ENCODE measurements around the gene ARL14EP. TPM values are rescaled to one million over a fixed set of nuclear protein-coding genes. Genes with fewer than 3 reads are reported as not detected.

Gene ARL14EP
- total RNA-seq, 4 donors from 2014 or later, result 17.5 to 29.1 (median 21.1) TPM

GRCh38 chr11:30364139-30364836 lies 41.4 kb downstream of the ARL14EP start:
- Histone ChIP-seq H3K9me3 (no peaks in the 10 kb centered on the region), H3K36me3 (no peaks in the 10 kb centered on the region), H3K4me1 (peaks cover 0 to 28% (median 20%) of the 10 kb centered on the region in 4 donors), H3K27ac (replicated peaks in 1 of 4) (no peak overlapping the region), H3K4me3 (no peak overlapping the region), H3K27me3 (no peaks in the 10 kb centered on the region)
- no peak for DNase-seq (ENCODE audit: extremely low spot score)
- 39% methylated on average over 7 of the region's 7 CpGs for WGBS
- intact Hi-C loops (cut with DNase I), result no loop called here
- TF ChIP-seq EP300 (IDR thresholded peaks at IDR 0.05), result no peak
- no peak for TF ChIP-seq POLR2A (IDR thresholded peaks at IDR 0.05; ENCODE audit: low read depth)
- TF ChIP-seq POLR2AphosphoS5 (IDR thresholded peaks at IDR 0.05), result no peak
- no peak for TF ChIP-seq CTCF (IDR thresholded peaks at IDR 0.05)

GRCh38 chr11:30364837-30365482 lies 42.1 kb downstream of the ARL14EP start:
- no peak for DNase-seq (ENCODE audit: extremely low spot score)

DNA sequence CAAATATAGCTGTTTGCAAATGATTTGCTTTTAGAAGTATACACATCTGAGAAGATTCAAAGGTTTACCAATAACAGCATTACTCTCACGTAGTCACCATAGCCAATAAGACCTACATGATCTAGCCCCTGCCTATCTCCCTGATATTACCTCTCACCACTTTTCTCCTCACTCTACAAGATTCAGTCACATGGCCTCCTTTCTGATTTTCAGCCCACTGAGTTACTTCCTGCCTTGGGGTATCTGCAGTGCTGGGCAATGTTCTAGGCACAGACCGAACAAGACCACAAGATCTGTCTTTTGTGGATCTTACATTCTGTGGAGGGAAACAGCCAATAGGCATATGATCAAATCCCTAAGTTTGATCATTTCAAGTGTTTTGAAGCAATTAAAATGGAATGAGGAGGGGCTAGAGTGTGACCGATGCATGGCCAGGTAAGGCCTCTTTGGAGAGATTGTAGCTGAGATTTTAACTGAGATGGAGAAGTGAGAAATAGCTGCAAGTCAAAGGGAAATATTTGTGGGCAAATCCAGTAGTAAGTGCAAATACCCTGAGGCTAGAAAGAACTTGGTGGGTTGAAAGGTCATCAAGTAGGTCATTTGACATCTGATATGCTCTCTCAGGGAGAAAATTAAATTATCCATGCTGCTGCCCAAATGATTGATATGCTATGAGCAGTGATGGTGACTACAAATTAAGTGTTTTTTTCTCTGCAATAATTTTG lies 43.1 kb downstream of the ARL14EP start:
- 93% methylated on average over 3 of the region's 3 CpGs for WGBS
- H3K4me3 ChIP-seq, result no peak overlapping the region
- no peaks in the 10 kb centered on the region for H3K36me3 ChIP-seq
- H3K9me3 ChIP-seq, result no peaks in the 10 kb centered on the region
- no peak for DNase-seq (ENCODE audit: extremely low spot score)
- no peak overlapping the region for H3K27ac ChIP-seq (replicated peaks in 1 of 4)
- H3K27me3 ChIP-seq, result no peaks in the 10 kb centered on the region
- intact Hi-C loops (cut with DNase I), result no loop called here
- H3K4me1 ChIP-seq, result peaks cover 0 to 17% (median 14%) of the 10 kb centered on the region in 4 donors
- TF ChIP-seq EP300 (IDR thresholded peaks at IDR 0.05), result no peak
- no peak for TF ChIP-seq POLR2AphosphoS5 (IDR thresholded peaks at IDR 0.05)
- no peak for TF ChIP-seq POLR2A (IDR thresholded peaks at IDR 0.05; ENCODE audit: low read depth)
- TF ChIP-seq CTCF (IDR thresholded peaks at IDR 0.05), result no peak

More at GRCh38 chr11:30364837-30365482, 42.1 kb downstream of the ARL14EP start:
- H3K36me3 ChIP-seq, result no peaks in the 10 kb centered on the region
- no peaks in the 10 kb centered on the region for H3K9me3 ChIP-seq
- no peak for TF ChIP-seq CTCF (IDR thresholded peaks at IDR 0.05)
- no peak for TF ChIP-seq POLR2AphosphoS5 (IDR thresholded peaks at IDR 0.05)
- no peak for TF ChIP-seq POLR2A (IDR thresholded peaks at IDR 0.05; ENCODE audit: low read depth)
- TF ChIP-seq EP300 (IDR thresholded peaks at IDR 0.05), result no peak
- no peak overlapping the region for H3K27ac ChIP-seq (replicated peaks in 1 of 4)
- 90% methylated on average over 9 of the region's 9 CpGs for WGBS
- H3K27me3 ChIP-seq, result no peaks in the 10 kb centered on the region
- intact Hi-C loops (cut with DNase I), result no loop called here
- no peak overlapping the region for H3K4me3 ChIP-seq
- peaks cover 0 to 26% (median 18%) of the 10 kb centered on the region in 4 donors for H3K4me1 ChIP-seq

DNA sequence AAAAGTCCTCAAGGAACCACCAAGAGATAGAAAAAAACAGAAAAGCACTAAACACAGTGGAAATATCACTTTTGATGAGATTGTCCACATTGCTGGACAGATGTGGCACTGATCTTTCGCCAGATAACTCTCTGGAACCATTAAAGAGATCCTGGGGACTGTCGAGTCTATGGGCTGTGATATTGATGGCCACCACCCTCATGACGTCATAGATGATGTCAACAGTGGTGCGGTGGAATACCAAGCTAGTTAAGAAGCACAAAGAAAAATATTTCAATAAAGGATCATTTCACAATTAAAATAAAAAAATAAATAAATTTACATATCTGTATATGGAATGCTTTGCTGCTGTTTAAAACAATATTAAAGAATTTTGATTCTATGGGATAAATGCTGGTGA lies 45.5 kb downstream of the ARL14EP start:
- no peak for DNase-seq (ENCODE audit: extremely low spot score)
- 89% methylated on average over 4 of the region's 4 CpGs for WGBS
- Histone ChIP-seq H3K36me3 (no peaks in the 10 kb centered on the region), H3K9me3 (no peaks in the 10 kb centered on the region), H3K27ac (replicated peaks in 1 of 4) (no peak overlapping the region), H3K4me3 (no peak overlapping the region), H3K4me1 (peaks cover 0 to 15% (median 13%) of the 10 kb centered on the region in 4 donors), H3K27me3 (no peaks in the 10 kb centered on the region)
- TF ChIP-seq CTCF (IDR thresholded peaks at IDR 0.05), result no peak
- TF ChIP-seq POLR2A (IDR thresholded peaks at IDR 0.05; ENCODE audit: low read depth), result no peak
- no peak for TF ChIP-seq POLR2AphosphoS5 (IDR thresholded peaks at IDR 0.05)
- no peak for TF ChIP-seq EP300 (IDR thresholded peaks at IDR 0.05)
- intact Hi-C loops (cut with DNase I), result no loop called here
